Aorta (tissue), 5 donors: ENCODE results near the gene CDC20B. TPM values are rescaled to one million over a fixed set of nuclear protein-coding genes. Genes with fewer than 3 reads are reported as not detected.
A peak's percentile ranks its signal among the peaks of the same experiment; 100 is the strongest.

Source experiments
- ATAC-seq: fragments of 200-7000 bp; cut with Tn5 transposase; one replicate; pipeline ENCODE4 v1.9.1; 2022; ENCODE audit warnings: moderate library complexity; ENCODE audit not compliant: low FRiP score
- DNase-seq, 2 donors: peaks; one replicate each; pipeline ENCODE4 v3.0.0-alpha.2; 2020
- H3K27ac ChIP-seq, 2 donors: one replicate each; pipeline ENCODE4 v1.5.1; 2013; ENCODE audit warnings: low read length in 2 of 2, mild to moderate bottlenecking in 2 of 2, moderate library complexity in 2 of 2, control low read depth in 1 of 2, inconsistent platforms in 1 of 2, low read depth in 1 of 2
- H3K27me3 ChIP-seq, 2 donors: one replicate each; pipeline ENCODE4 v1.6.1; 2013; ENCODE audit warnings: control low read depth in 1 of 2, low read length in 1 of 2, mild to moderate bottlenecking in 1 of 2, moderate library complexity in 1 of 2; ENCODE audit not compliant: insufficient read depth in 2 of 2, control insufficient read depth in 1 of 2
- H3K36me3 ChIP-seq, 2 donors: one replicate each; pipeline ENCODE4 v1.6.1; 2013; ENCODE audit warnings: control low read depth in 1 of 2, low read length in 1 of 2, mild to moderate bottlenecking in 1 of 2; ENCODE audit not compliant: insufficient read depth in 2 of 2, control insufficient read depth in 1 of 2
- H3K4me1 ChIP-seq, 2 donors: one replicate each; pipeline ENCODE4 v1.6.1; 2013; ENCODE audit warnings: low read length in 2 of 2, control low read depth in 1 of 2, mild to moderate bottlenecking in 1 of 2, moderate library complexity in 1 of 2; ENCODE audit not compliant: insufficient read depth in 2 of 2, control insufficient read depth in 1 of 2
- H3K4me3 ChIP-seq, 2 donors: one replicate each; pipeline ENCODE4 v1.5.1; 2013; ENCODE audit warnings: low read length in 2 of 2, control low read depth in 1 of 2, mild to moderate bottlenecking in 1 of 2
- H3K9me3 ChIP-seq: one replicate; pipeline ENCODE4 v1.6.1; 2013; ENCODE audit warnings: mild to moderate bottlenecking, low read length; ENCODE audit not compliant: control insufficient read depth
- WGBS, 2 donors: extraction: QIAGEN DNeasy Blood & Tissue Kit; methylation state at CpG; one replicate each; pipeline ENCODE4 v1.1.7; 2013; 5-methylcytosine and 5-hydroxymethylcytosine counted together
- intact Hi-C, 2 donors: fragments of 100-400 bp; cut with DNase I; formaldehyde crosslinking; loops; one replicate each; pipeline versions ENCODE4 v1.14.2 to v1.15.0; 2022
- long read RNA-seq, 2 donors: library from polyadenylated mRNA; unstranded; transcript quantifications; one replicate each; pipeline ENCODE4 v2.0.0, GENCODE V29; 2020 to 2021
- polyA plus RNA-seq, 2 donors: library from polyadenylated mRNA; stranded (reverse); fragments of 200-250 nt; gene quantifications; one replicate each; pipeline ENCODE4 v1.2.3, GENCODE V29; 2013
- total RNA-seq, 2 donors: library from RNA; stranded (reverse); fragmentation: NEBNext Ultra II Directional; extraction: Animal tissue kit (Norgen Biotek cat#: 25700); gene quantifications; one replicate each; pipeline ENCODE4 v1.2.1, GENCODE V29; 2021
- donor health status: healthy with polysubstance abuse.
- donor health status: Bipolar disorder and iron deficiency.
- donor health status: DM: no; HTN: no; CAD: no.
- donor health status: DM: no; HTN: no; CAD: no.
- donor health status: DM: yes; HTN: yes; CAD: no.

CDC20B gene
- total RNA-seq (not detected), polyA plus RNA-seq (not detected)
- long read RNA-seq, donor 1, partial matches to known transcripts = 0 of 1 reads
- long read RNA-seq, donor 1, other reads (novel, unspliced or antisense) = 1 of 1 reads
- long read RNA-seq, donor 2 = 0 reads

- H3K27ac ChIP-seq = no peak within 1 kb of the TSS
- DNase-seq = peak; percentile 75 to 92
These were observed at the start of gene CDC20B for GRCh38 chr5:55172937-55173686. Gene CDC20B, minus strand, starts transcription at chr5:55173177. Its CDS starts 177 bp downstream, at chr5:55173000.

GRCh38 chr5:55222092-55222984, 49.4 kb upstream of the CDC20B start:
- H3K36me3 ChIP-seq = no peaks in the 10 kb centered on the region
- H3K4me1 ChIP-seq = no peaks in the 10 kb centered on the region
- intact Hi-C loops = loop anchor here in 1 of 2 donors (10.0 kb wide), 1 partner anchor 48 kb away; the partner anchor contains the start of gene CDC20B
- H3K27ac ChIP-seq = no peak overlapping the region
- 50 to 51% methylated on average over 30 of the region's 30 CpGs for WGBS, 2 donors
- no peak overlapping the region for H3K4me3 ChIP-seq
- no peaks in the 10 kb centered on the region for H3K27me3 ChIP-seq
- ATAC-seq = no peak
- no peak for DNase-seq
- H3K9me3 ChIP-seq = peaks cover 1% of the 10 kb centered on the region

More at GRCh38 chr5:55172937-55173686, at the start of gene CDC20B:
- Histone ChIP-seq H3K4me3 (peak within 1 kb of the TSS; percentile 11 to 53), H3K9me3 (no peaks in the 10 kb centered on the region), H3K36me3 (no peaks in the 10 kb centered on the region), H3K27me3 (no peaks in the 10 kb centered on the region), H3K4me1 (no peaks in the 10 kb centered on the region)
- 1% methylated on average over 65 to 69 of the region's 69 CpGs for WGBS, 2 donors
- intact Hi-C loops = loop anchor here in 1 of 2 donors (10.0 kb wide), 1 partner anchor 52 kb away; the partner anchor contains the start of gene MCIDAS
- peak; percentile 92 for ATAC-seq

- intact Hi-C loops = loop anchor here in 1 of 2 donors (10.0 kb wide), 1 partner anchor 46 kb away; the partner anchor contains the start of gene CDC20B
- Histone ChIP-seq H3K27ac (no peak overlapping the region), H3K36me3 (no peaks in the 10 kb centered on the region), H3K4me3 (no peak overlapping the region), H3K27me3 (no peaks in the 10 kb centered on the region), H3K9me3 (peaks cover 1% of the 10 kb centered on the region), H3K4me1 (no peaks in the 10 kb centered on the region)
- WGBS, 2 donors = 4 to 6% methylated on average over 55 to 62 of the region's 62 CpGs
- peak; percentile 50 to 77 for DNase-seq
- ATAC-seq = no peak
These were observed 47.6 kb upstream of the CDC20B start for GRCh38 chr5:55220433-55221185.

- 97% methylated on average over 3 of the region's 3 CpGs for WGBS, 2 donors
- intact Hi-C loops = loop anchor here in 1 of 2 donors (10.0 kb wide), 1 partner anchor 45 kb away; the partner anchor contains the start of gene CDC20B
- H3K27ac ChIP-seq = no peak overlapping the region
- no peak for DNase-seq
- no peak overlapping the region for H3K4me3 ChIP-seq
- H3K9me3 ChIP-seq = peaks cover 1% of the 10 kb centered on the region
- no peaks in the 10 kb centered on the region for H3K4me1 ChIP-seq
- no peaks in the 10 kb centered on the region for H3K36me3 ChIP-seq
- no peaks in the 10 kb centered on the region for H3K27me3 ChIP-seq
- ATAC-seq = no peak
These were observed 46.8 kb upstream of the CDC20B start for GRCh38 chr5:55219770-55220169.

- no peak overlapping the region for H3K4me3 ChIP-seq
- no peak overlapping the region for H3K27ac ChIP-seq
- H3K4me1 ChIP-seq = no peaks in the 10 kb centered on the region
- DNase-seq (no peak), ATAC-seq (no peak)
- intact Hi-C loops = no loop called here
- H3K36me3 ChIP-seq = no peaks in the 10 kb centered on the region
- H3K9me3 ChIP-seq = peaks cover 1% of the 10 kb centered on the region
- WGBS, 2 donors = 62 to 76% methylated on average over 4 of the region's 4 CpGs
- H3K27me3 ChIP-seq = no peaks in the 10 kb centered on the region
These were observed 46.0 kb upstream of the CDC20B start for GRCh38 chr5:55218967-55219366.

- ATAC-seq = no peak
- intact Hi-C loops = no loop called here
These were observed 38.4 kb upstream of the CDC20B start for GRCh38 chr5:55211184-55211874.

GRCh38 chr5:55205001-55205400, 32.0 kb upstream of the CDC20B start:
- Histone ChIP-seq H3K4me3 (no peak overlapping the region), H3K27ac (no peak overlapping the region), H3K27me3 (no peaks in the 10 kb centered on the region), H3K9me3 (no peaks in the 10 kb centered on the region), H3K36me3 (no peaks in the 10 kb centered on the region), H3K4me1 (no peaks in the 10 kb centered on the region)
- intact Hi-C loops = no loop called here
- 66 to 80% methylated on average over 2 of the region's 2 CpGs for WGBS, 2 donors
- no peak for DNase-seq
- no peak for ATAC-seq

More at GRCh38 chr5:55211184-55211874, 38.4 kb upstream of the CDC20B start:
- Histone ChIP-seq H3K27me3 (no peaks in the 10 kb centered on the region), H3K4me1 (no peaks in the 10 kb centered on the region), H3K36me3 (no peaks in the 10 kb centered on the region), H3K27ac (no peak overlapping the region), H3K9me3 (no peaks in the 10 kb centered on the region), H3K4me3 (no peak overlapping the region)
- DNase-seq = no peak
- WGBS, 2 donors = 79 to 89% methylated on average over 2 of the region's 2 CpGs
